Neural cell (in vitro differentiated cells): Measurements from ENCODE around the gene CNTN4. TPM values are rescaled to one million over a fixed set of nuclear protein-coding genes. Genes with fewer than 3 reads are reported as not detected.

Experiments
- H2AFZ ChIP-seq: fragments of 200-600, 300-800 bp; sonication (generic), shearing (Covaris generic); 2 replicates; pipeline ENCODE4 v1.6.0; 2014; ENCODE audit warnings: low read depth, mild to moderate bottlenecking, antibody characterized with exemption, low read length, moderate library complexity
- H3F3A ChIP-seq: fragments of 200-600 bp; shearing (Covaris generic); 2 replicates; pipeline ENCODE4 v1.6.1; 2016; ENCODE audit warnings: mild to moderate bottlenecking, moderate library complexity, mixed read lengths, antibody characterized with exemption, low read length; ENCODE audit not compliant: insufficient read depth, poor library complexity, severe bottlenecking
- H3K27ac ChIP-seq: fragments of 200-600, 300-800 bp; sonication (generic), shearing (Covaris generic); 2 replicates; pipeline ENCODE4 v1.5.1; 2014; ENCODE audit warnings: mild to moderate bottlenecking, low read length, moderate library complexity
- H3K27me3 ChIP-seq: fragments of 300-800, 200-600 bp; sonication (generic), shearing (Covaris generic); 2 replicates; pipeline ENCODE4 v1.6.0; 2014; ENCODE audit warnings: mild to moderate bottlenecking, low read depth, low read length, moderate library complexity; ENCODE audit not compliant: insufficient read depth
- H3K36me3 ChIP-seq: fragments of 300-800, 200-600 bp; sonication (generic), shearing (Covaris generic); 2 replicates; pipeline ENCODE4 v1.5.1; 2014; ENCODE audit warnings: mild to moderate bottlenecking, antibody characterized with exemption, low read length, moderate library complexity; ENCODE audit not compliant: insufficient read depth
- H3K4me2 ChIP-seq: fragments of 300-800, 200-600 bp; sonication (generic), shearing (Covaris generic); 2 replicates; pipeline ENCODE4 v1.6.0; 2014; ENCODE audit warnings: mild to moderate bottlenecking, low read length
- H3K4me3 ChIP-seq: fragments of 300-800, 200-600 bp; sonication (generic), shearing (Covaris generic); 2 replicates; pipeline ENCODE4 v1.5.1; 2014; ENCODE audit warnings: mild to moderate bottlenecking, low read length, moderate library complexity
- H3K79me2 ChIP-seq: fragments of 200-600 bp; shearing (Covaris generic); replicated peaks from 2 replicates; pipeline ENCODE4 v1.6.0; 2014; ENCODE audit warnings: mild to moderate bottlenecking, low read length, moderate library complexity; ENCODE audit not compliant: insufficient read depth
- H3K9ac ChIP-seq: fragments of 300-800, 200-600 bp; sonication (generic), shearing (Covaris generic); 2 replicates; pipeline ENCODE4 v1.6.1; 2016; ENCODE audit warnings: mild to moderate bottlenecking, low read length, mixed read lengths
- H3K9me2 ChIP-seq: fragments of 200-600 bp; shearing (Covaris generic); 2 replicates; pipeline ENCODE4 v1.6.1; 2016; ENCODE audit warnings: mild to moderate bottlenecking, low read length, mixed read lengths; ENCODE audit not compliant: insufficient read depth
- H3K9me3 ChIP-seq: fragments of 200-600, 300-800 bp; sonication (generic), shearing (Covaris generic); 2 replicates; pipeline ENCODE4 v1.6.1; 2016; ENCODE audit warnings: mild to moderate bottlenecking, mixed run types, low read length, moderate library complexity, mixed read lengths
- H4K20me1 ChIP-seq: fragments of 200-600 bp; shearing (Covaris generic); 2 replicates; pipeline ENCODE4 v1.6.1; 2016; ENCODE audit warnings: mild to moderate bottlenecking, mixed run types; ENCODE audit not compliant: insufficient read depth
- EP300 ChIP-seq: fragments of 450-650 bp; conservative IDR thresholded peaks from 2 replicates; pipeline ENCODE4 v1.6.1; 2014; ENCODE audit warnings: antibody characterized with exemption, mild to moderate bottlenecking, moderate library complexity; ENCODE audit not compliant: poor library complexity, severe bottlenecking
- EZH2 ChIP-seq: fragments of 200-600, 300-800 bp; shearing (Covaris generic), sonication (generic); IDR thresholded peaks from 2 replicates; pipeline ENCODE4 v1.6.1; 2014; ENCODE audit warnings: antibody characterized with exemption, low read length, borderline replicate concordance, mild to moderate bottlenecking; ENCODE audit not compliant: insufficient read depth, poor library complexity, severe bottlenecking
- MXI1 ChIP-seq: fragments of 450-650 bp; conservative IDR thresholded peaks from 2 replicates; pipeline ENCODE4 v1.6.1; 2014; ENCODE audit warnings: antibody characterized with exemption, mild to moderate bottlenecking; ENCODE audit not compliant: poor library complexity, severe bottlenecking
- POLR2AphosphoS5 ChIP-seq: IDR thresholded peaks from 2 replicates; pipeline ENCODE4 v1.6.1; 2012
- RAD21 ChIP-seq: fragments of 450-650 bp; conservative IDR thresholded peaks from 2 replicates; pipeline ENCODE4 v1.6.1; 2014; ENCODE audit warnings: antibody characterized with exemption, mild to moderate bottlenecking, moderate library complexity
- SMC3 ChIP-seq: fragments of 450-650 bp; conservative IDR thresholded peaks from 2 replicates; pipeline ENCODE4 v1.6.1; 2014; ENCODE audit warnings: antibody characterized with exemption, mild to moderate bottlenecking, moderate library complexity; ENCODE audit not compliant: poor library complexity
- TAF1 ChIP-seq: IDR thresholded peaks from 2 replicates; pipeline ENCODE4 v1.6.1; 2012; ENCODE audit warnings: low read depth
- polyA plus RNA-seq: library from polyadenylated mRNA; depleted of rRNA; stranded (reverse); fragments of >200 nt; gene quantifications from 2 replicates; pipeline ENCODE4 v1.2.3, GENCODE V29; 2014
- TF ChIP-seq, protein P1 (sequence below): IDR thresholded peaks from 2 replicates; pipeline ENCODE4 v1.6.1; 2012; ENCODE audit warnings: borderline replicate concordance
- TF ChIP-seq, protein P2 (sequence below): fragments of 450-650 bp; IDR thresholded peaks from 2 replicates; pipeline ENCODE4 v1.5.1; 2014; ENCODE audit warnings: antibody characterized with exemption, mild to moderate bottlenecking, moderate library complexity; ENCODE audit not compliant: poor library complexity, severe bottlenecking

CNTN4 gene
- polyA plus RNA-seq, 1 donor from 2014 or later = 10.6 TPM

DNA sequence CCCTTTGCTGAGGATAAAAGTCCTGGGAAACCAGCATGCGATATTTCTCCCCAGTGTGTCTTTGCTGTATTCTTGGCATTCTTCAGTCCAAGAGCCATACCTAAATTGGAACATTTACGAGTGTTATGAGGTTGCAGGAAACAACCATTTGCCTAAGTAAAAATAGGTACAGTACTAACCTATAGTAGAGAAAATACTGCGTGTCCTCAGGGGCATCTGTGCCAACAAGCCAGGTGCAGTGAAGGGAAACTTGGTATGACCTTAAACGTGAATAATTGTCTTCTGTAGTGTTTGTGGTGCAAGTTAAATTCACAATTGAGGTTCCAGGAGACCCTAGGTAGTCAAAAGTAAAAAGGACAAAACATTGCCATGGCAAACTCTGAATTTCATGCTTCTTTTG, 999.3 kb downstream of the CNTN4 start:
- H4K20me1 ChIP-seq = no peaks in the 10 kb centered on the region
- H3K9me2 ChIP-seq = no peaks in the 10 kb centered on the region
- no peaks in the 10 kb centered on the region for H3K79me2 ChIP-seq
- no peaks in the 10 kb centered on the region for H3K27me3 ChIP-seq
- H2AFZ ChIP-seq = no peak overlapping the region
- no peaks in the 10 kb centered on the region for H3K9me3 ChIP-seq
- no peak for TF ChIP-seq TAF1
- no peak for TF ChIP-seq MXI1
- no peak for TF ChIP-seq RAD21
- TF ChIP-seq, protein P1, sequence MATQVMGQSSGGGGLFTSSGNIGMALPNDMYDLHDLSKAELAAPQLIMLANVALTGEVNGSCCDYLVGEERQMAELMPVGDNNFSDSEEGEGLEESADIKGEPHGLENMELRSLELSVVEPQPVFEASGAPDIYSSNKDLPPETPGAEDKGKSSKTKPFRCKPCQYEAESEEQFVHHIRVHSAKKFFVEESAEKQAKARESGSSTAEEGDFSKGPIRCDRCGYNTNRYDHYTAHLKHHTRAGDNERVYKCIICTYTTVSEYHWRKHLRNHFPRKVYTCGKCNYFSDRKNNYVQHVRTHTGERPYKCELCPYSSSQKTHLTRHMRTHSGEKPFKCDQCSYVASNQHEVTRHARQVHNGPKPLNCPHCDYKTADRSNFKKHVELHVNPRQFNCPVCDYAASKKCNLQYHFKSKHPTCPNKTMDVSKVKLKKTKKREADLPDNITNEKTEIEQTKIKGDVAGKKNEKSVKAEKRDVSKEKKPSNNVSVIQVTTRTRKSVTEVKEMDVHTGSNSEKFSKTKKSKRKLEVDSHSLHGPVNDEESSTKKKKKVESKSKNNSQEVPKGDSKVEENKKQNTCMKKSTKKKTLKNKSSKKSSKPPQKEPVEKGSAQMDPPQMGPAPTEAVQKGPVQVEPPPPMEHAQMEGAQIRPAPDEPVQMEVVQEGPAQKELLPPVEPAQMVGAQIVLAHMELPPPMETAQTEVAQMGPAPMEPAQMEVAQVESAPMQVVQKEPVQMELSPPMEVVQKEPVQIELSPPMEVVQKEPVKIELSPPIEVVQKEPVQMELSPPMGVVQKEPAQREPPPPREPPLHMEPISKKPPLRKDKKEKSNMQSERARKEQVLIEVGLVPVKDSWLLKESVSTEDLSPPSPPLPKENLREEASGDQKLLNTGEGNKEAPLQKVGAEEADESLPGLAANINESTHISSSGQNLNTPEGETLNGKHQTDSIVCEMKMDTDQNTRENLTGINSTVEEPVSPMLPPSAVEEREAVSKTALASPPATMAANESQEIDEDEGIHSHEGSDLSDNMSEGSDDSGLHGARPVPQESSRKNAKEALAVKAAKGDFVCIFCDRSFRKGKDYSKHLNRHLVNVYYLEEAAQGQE = no peak
- no peak for TF ChIP-seq POLR2AphosphoS5
- TF ChIP-seq EP300 = no peak
- no peak for TF ChIP-seq EZH2
- no peak for TF ChIP-seq SMC3
- TF ChIP-seq, protein P2, sequence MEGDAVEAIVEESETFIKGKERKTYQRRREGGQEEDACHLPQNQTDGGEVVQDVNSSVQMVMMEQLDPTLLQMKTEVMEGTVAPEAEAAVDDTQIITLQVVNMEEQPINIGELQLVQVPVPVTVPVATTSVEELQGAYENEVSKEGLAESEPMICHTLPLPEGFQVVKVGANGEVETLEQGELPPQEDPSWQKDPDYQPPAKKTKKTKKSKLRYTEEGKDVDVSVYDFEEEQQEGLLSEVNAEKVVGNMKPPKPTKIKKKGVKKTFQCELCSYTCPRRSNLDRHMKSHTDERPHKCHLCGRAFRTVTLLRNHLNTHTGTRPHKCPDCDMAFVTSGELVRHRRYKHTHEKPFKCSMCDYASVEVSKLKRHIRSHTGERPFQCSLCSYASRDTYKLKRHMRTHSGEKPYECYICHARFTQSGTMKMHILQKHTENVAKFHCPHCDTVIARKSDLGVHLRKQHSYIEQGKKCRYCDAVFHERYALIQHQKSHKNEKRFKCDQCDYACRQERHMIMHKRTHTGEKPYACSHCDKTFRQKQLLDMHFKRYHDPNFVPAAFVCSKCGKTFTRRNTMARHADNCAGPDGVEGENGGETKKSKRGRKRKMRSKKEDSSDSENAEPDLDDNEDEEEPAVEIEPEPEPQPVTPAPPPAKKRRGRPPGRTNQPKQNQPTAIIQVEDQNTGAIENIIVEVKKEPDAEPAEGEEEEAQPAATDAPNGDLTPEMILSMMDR = no peak
- H3K4me3 ChIP-seq = no peak overlapping the region
- no peak overlapping the region for H3K27ac ChIP-seq
- H3K9ac ChIP-seq = no peak overlapping the region
- H3F3A ChIP-seq = no peaks in the 10 kb centered on the region
- H3K4me2 ChIP-seq = no peak overlapping the region
- no peaks in the 10 kb centered on the region for H3K36me3 ChIP-seq

DNA sequence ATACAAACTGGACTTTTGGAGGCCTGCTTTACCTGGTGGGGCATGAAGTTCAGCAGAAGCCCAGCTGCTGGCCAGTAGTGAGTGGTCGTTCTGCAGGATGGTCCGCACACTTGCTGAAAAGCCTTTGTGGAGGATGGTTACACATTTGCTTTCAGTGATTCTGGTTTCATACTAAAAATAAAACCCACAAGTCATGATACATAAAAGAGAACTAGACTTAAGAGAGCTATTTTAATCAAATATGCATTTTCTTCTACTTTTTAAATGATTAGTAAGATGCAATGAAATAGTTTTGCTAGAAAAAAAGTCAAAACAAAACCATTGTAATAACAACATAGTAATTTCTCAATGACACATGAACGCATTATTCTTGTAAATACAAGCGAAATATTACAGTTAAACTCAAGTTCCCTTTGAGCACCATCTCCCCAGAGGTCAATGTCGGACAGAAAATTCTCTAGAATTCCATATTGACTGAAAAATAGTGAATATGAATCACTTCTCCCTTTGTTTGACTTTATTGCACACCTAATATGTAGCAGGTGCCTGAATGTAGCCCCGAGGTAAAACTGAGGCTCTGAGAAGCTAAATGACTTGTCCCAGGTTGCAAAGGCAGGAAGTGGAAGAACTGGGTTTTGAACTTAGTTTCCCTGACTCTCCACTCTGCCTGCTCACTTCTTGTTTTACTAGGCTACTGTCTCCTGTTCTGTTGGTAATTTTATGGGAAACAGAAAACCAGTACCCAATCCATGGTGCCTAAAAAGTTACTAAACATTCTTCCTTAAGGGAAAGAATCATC, 1003.2 kb downstream of the CNTN4 start:
- Histone ChIP-seq H3K36me3 (no peaks in the 10 kb centered on the region), H3F3A (no peaks in the 10 kb centered on the region), H3K79me2 (no peaks in the 10 kb centered on the region), H2AFZ (no peak overlapping the region), H3K27me3 (no peaks in the 10 kb centered on the region), H4K20me1 (no peaks in the 10 kb centered on the region), H3K4me2 (no peak overlapping the region), H3K9ac (no peak overlapping the region), H3K9me2 (no peaks in the 10 kb centered on the region), H3K4me3 (no peak overlapping the region), H3K27ac (no peak overlapping the region), H3K9me3 (no peaks in the 10 kb centered on the region)
- no peak for TF ChIP-seq MXI1
- TF ChIP-seq RAD21 = no peak
- no peak for TF ChIP-seq EP300
- TF ChIP-seq, protein P2 = no peak
- TF ChIP-seq, protein P1 = no peak
- TF ChIP-seq EZH2 = no peak
- no peak for TF ChIP-seq TAF1
- TF ChIP-seq POLR2AphosphoS5 = no peak
- TF ChIP-seq SMC3 = no peak
